Ovary (tissue), 9 donors: ENCODE results near the gene ARMC10. TPM values are rescaled to one million over a fixed set of nuclear protein-coding genes. Genes with fewer than 3 reads are reported as not detected.

Experiments
- DNase-seq, 5 donors: peaks; one replicate each; pipeline ENCODE4 v3.0.0-alpha.2; 2019 to 2020
- H3K27ac ChIP-seq, 2 donors: fragments of 200-600 bp; one replicate each; pipeline versions ENCODE4 v1.5.1 to v1.8.0; 2019 to 2022
- H3K27me3 ChIP-seq: fragments of 200-600 bp; one replicate; pipeline ENCODE4 v1.8.0; 2022
- H3K36me3 ChIP-seq: fragments of 200-600 bp; sonication (generic); one replicate; pipeline ENCODE4 v1.5.1; 2019
- H3K4me1 ChIP-seq: one replicate; pipeline ENCODE4 v1.8.1; 2013; ENCODE audit warnings: mild to moderate bottlenecking, moderate library complexity; ENCODE audit not compliant: insufficient read depth
- H3K4me3 ChIP-seq: fragments of 200-600 bp; sonication (generic); one replicate; pipeline ENCODE4 v1.5.1; 2017
- H3K9me3 ChIP-seq, 2 donors: fragments of 200-600 bp in 1 of 2; sonication (generic) in 1 of 2; one replicate each; pipeline versions ENCODE4 v1.5.1 to v1.8.1; 2013 to 2019; ENCODE audit warnings: mild to moderate bottlenecking in 1 of 2, moderate library complexity in 1 of 2
- EP300 ChIP-seq: sonication (generic); formaldehyde crosslinking; IDR thresholded peaks from one replicate; pipeline ENCODE4 v1.6.1; 2017; ENCODE audit warnings: antibody characterized with exemption
- POLR2A ChIP-seq: fragments of 450-650 bp; IDR thresholded peaks from one replicate; pipeline ENCODE4 v1.6.1; 2017; ENCODE audit warnings: antibody characterized with exemption, mild to moderate bottlenecking, moderate library complexity
- WGBS, 3 donors: extraction: QIAGEN DNeasy Blood & Tissue Kit in 1 of 3; methylation state at CpG; one replicate each; pipeline versions ENCODE4 v1.1.5 to v1.1.7; 2013 to 2017; 5-methylcytosine and 5-hydroxymethylcytosine counted together
- intact Hi-C, 4 donors: fragments of 100-400 bp; cut with DNase I; formaldehyde crosslinking; loops; one replicate each; pipeline versions ENCODE4 v1.11.0 to v1.15.1; 2022 to 2023
- polyA plus RNA-seq, 2 donors: library from polyadenylated mRNA; stranded (reverse); fragments of 200-250 nt in 1 of 2; fragments of 350-450 nt in 1 of 2; fragmentation: Illumina TruSeq in 1 of 2; extraction: RNeasy Lipid Tissue Mini Kit (QIAGEN cat#74804) in 1 of 2; gene quantifications; one replicate each; pipeline ENCODE4 v1.2.3, GENCODE V29; 2013 to 2014
- total RNA-seq, 7 donors: library from RNA; depleted of rRNA in 2 of 7; stranded (reverse); fragments of >200 nt in 2 of 7; fragmentation: NEBNext Ultra II Directional in 3 of 7; extraction: Animal tissue kit (Norgen Biotek cat#: 25700) in 3 of 7; gene quantifications; one replicate each; pipeline versions ENCODE4 v1.1.0 to v1.2.4, GENCODE V29; 2016 to 2023
- TF ChIP-seq, protein P1 (sequence below), 3 donors: fragments of 450-650 bp in 2 of 3; fragments of 200-600 bp in 1 of 3; IDR thresholded peaks; one replicate each; pipeline versions ENCODE4 v1.5.1 to v1.8.0; 2016 to 2022; ENCODE audit warnings: antibody characterized with exemption in 3 of 3, mild to moderate bottlenecking in 1 of 3
- donor health status: DM: no; HTN: no; CAD: no; lungs with moderate emphysema.
- donor health status: DM: no; HTN: no; CAD: no.
- donor health status: Bipolar disorder and iron deficiency.
- donor health status: DM: yes; HTN: yes; CAD: no.
- donor health status: DM: no; HTN: no; CAD: no.
- donor health status: DM: yes; HTN: yes; CAD: no.

The ARMC10 gene
- total and polyA plus RNA-seq, 9 donors = 23.6 to 54.0 (median 48.3) TPM

DNA sequence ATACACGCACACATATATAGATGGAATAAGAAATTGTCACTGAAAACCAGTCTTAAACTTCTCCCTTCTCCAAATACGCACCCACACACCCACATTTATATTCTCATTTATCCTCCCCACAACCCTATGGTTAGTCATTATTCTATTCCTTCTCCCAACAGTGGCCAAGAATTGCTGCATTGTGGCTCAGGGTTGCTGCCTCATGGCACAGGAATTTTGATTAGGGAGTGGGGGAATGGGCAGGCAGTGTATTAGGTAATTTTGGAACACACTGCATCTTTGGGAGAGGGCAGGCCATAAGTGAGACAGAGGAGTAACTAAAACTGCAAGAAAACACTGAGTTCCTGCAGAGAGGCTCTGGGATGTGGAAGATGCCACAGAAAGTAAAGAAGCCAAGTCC, 38.2 kb downstream of the ARMC10 start:
- 89 to 95% (median 92%) methylated on average over 2 of the region's 2 CpGs for WGBS, 3 donors
- Histone ChIP-seq H3K4me3 (no peak overlapping the region), H3K27me3 (no peaks in the 10 kb centered on the region), H3K36me3 (no peaks in the 10 kb centered on the region), H3K27ac (no peak overlapping the region), H3K9me3 (no peaks in the 10 kb centered on the region), H3K4me1 (peaks cover 15% of the 10 kb centered on the region)
- intact Hi-C loops = no loop called here
- no peak for DNase-seq
- TF ChIP-seq EP300 = no peak
- no peak for TF ChIP-seq POLR2A
- TF ChIP-seq, protein P1, sequence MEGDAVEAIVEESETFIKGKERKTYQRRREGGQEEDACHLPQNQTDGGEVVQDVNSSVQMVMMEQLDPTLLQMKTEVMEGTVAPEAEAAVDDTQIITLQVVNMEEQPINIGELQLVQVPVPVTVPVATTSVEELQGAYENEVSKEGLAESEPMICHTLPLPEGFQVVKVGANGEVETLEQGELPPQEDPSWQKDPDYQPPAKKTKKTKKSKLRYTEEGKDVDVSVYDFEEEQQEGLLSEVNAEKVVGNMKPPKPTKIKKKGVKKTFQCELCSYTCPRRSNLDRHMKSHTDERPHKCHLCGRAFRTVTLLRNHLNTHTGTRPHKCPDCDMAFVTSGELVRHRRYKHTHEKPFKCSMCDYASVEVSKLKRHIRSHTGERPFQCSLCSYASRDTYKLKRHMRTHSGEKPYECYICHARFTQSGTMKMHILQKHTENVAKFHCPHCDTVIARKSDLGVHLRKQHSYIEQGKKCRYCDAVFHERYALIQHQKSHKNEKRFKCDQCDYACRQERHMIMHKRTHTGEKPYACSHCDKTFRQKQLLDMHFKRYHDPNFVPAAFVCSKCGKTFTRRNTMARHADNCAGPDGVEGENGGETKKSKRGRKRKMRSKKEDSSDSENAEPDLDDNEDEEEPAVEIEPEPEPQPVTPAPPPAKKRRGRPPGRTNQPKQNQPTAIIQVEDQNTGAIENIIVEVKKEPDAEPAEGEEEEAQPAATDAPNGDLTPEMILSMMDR (IDR thresholded peaks at IDR 0.05) = no peak

GRCh38 chr7:103114576-103115008, 39.7 kb downstream of the ARMC10 start:
- intact Hi-C loops = no loop called here
- no peak for TF ChIP-seq EP300
- TF ChIP-seq POLR2A = no peak
- TF ChIP-seq, protein P1 (IDR thresholded peaks at IDR 0.05) = no peak
- 60 to 79% (median 65%) methylated on average over 1 of the region's 1 CpG for WGBS, 3 donors

GRCh38 chr7:103115771-103116170, 40.8 kb downstream of the ARMC10 start:
- no peak for TF ChIP-seq POLR2A
- no peak for TF ChIP-seq EP300
- TF ChIP-seq, protein P1 (IDR thresholded peaks at IDR 0.05) = no peak
- intact Hi-C loops = no loop called here
- Histone ChIP-seq H3K27ac (peak overlapping the region in 1 of 2 donors; percentile 53), H3K9me3 (no peaks in the 10 kb centered on the region), H3K27me3 (no peaks in the 10 kb centered on the region), H3K36me3 (no peaks in the 10 kb centered on the region), H3K4me3 (no peak overlapping the region), H3K4me1 (peaks cover 15% of the 10 kb centered on the region)
- WGBS, 3 donors = 95 to 98% (median 96%) methylated on average over 4 of the region's 4 CpGs
- no peak for DNase-seq

More at GRCh38 chr7:103114576-103115008, 39.7 kb downstream of the ARMC10 start:
- H3K27ac ChIP-seq = peak overlapping the region; percentile 42 to 53
- no peaks in the 10 kb centered on the region for H3K27me3 ChIP-seq
- H3K9me3 ChIP-seq = no peaks in the 10 kb centered on the region
- H3K36me3 ChIP-seq = no peaks in the 10 kb centered on the region
- no peak overlapping the region for H3K4me3 ChIP-seq
- no peak for DNase-seq
- peaks cover 15% of the 10 kb centered on the region for H3K4me1 ChIP-seq

- no peaks in the 10 kb centered on the region for H3K27me3 ChIP-seq
- H3K36me3 ChIP-seq = no peaks in the 10 kb centered on the region
- TF ChIP-seq EP300 (no peak), POLR2A (no peak)
- TF ChIP-seq, protein P1 (IDR thresholded peaks at IDR 0.05) = no peak
- peaks cover 15% of the 10 kb centered on the region for H3K4me1 ChIP-seq
- H3K27ac ChIP-seq = peak overlapping the region in 1 of 2 donors; percentile 53
- no peaks in the 10 kb centered on the region for H3K9me3 ChIP-seq
- intact Hi-C loops = no loop called here
- no peak for DNase-seq
- H3K4me3 ChIP-seq = no peak overlapping the region
- WGBS, 3 donors = 93 to 98% (median 97%) methylated on average over 1 of the region's 1 CpG
These were observed 41.6 kb downstream of the ARMC10 start for GRCh38 chr7:103116511-103116910.
